GM12878 (cell line): ENCODE data around the gene ETV1. TPM values are rescaled to one million over a fixed set of nuclear protein-coding genes. Genes with fewer than 3 reads are reported as not detected.

Source experiments
- ATAC-seq: fragments of 200-7000 bp; cut with Tn5 transposase; 3 replicates; pipeline ENCODE4 v1.9.1; 2020; ENCODE audit warnings: mild to moderate bottlenecking, moderate library complexity
- BruUV-seq: library from RNA; stranded (reverse); fragments of 400-500 nt; replicated peaks from 2 replicates; lab custom pipeline; 2021; lab: Mats Ljungman, UMichigan
- CTCF ChIA-PET: fragments of 300-600 bp; sonication (Branson Sonifier 250); formaldehyde crosslinking; extraction: SDS; loops from one replicate; lab custom pipeline; 2021; ENCODE audit warnings: inconsistent platforms; lab: Yijun Ruan, JAX
- POLR2A ChIA-PET: fragments of 350-600 bp; formaldehyde crosslinking; extraction: SDS; loops from one replicate; lab custom pipeline; 2021; ENCODE audit warnings: inconsistent platforms; lab: Charles Lee
- RAD21 ChIA-PET: fragments of 300-600 bp; sonication (Branson Sonifier 250); formaldehyde crosslinking; loops from one replicate; lab custom pipeline; 2023; ENCODE audit warnings: antibody characterized with exemption; ENCODE audit not compliant: unreplicated experiment; lab: Charles Lee
- SMC1A ChIA-PET: fragments of 300-600 bp; sonication (Branson Sonifier 250); formaldehyde crosslinking; loops from one replicate; lab custom pipeline; 2023; ENCODE audit not compliant: unreplicated experiment, uncharacterized antibody; lab: Charles Lee
- DNase-seq: peaks from one replicate; pipeline ENCODE4 v3.0.0-alpha.2; 2011; ENCODE audit warnings: low read depth, low spot score
- FAIRE-seq: peaks from 3 replicates; lab custom pipeline; 2011; peaks lifted over from hg19 to GRCh38; lab: Jason Lieb, UNC
- H2AFZ ChIP-seq: 2 replicates; pipeline ENCODE4 v1.6.0; 2011; ENCODE audit warnings: low read depth, low read length, control low read depth; ENCODE audit not compliant: control insufficient read depth
- H3K27ac ChIP-seq: 2 replicates; pipeline ENCODE4 v1.5.1; 2011; ENCODE audit warnings: control low read depth; ENCODE audit not compliant: control insufficient read depth, insufficient read depth
- H3K27me3 ChIP-seq, 2 experiments: replicated peaks in 1 of 2; 2 replicates each; pipeline versions ENCODE4 v1.6.0 to v1.6.1; 2011; ENCODE audit warnings: low read length in 1 of 2; ENCODE audit not compliant: control insufficient read depth in 2 of 2, insufficient read depth in 2 of 2
- H3K36me3 ChIP-seq, 2 experiments: 2 replicates each; pipeline ENCODE4 v1.5.1; 2011; ENCODE audit warnings: low read length in 1 of 2; ENCODE audit not compliant: control insufficient read depth in 2 of 2, insufficient read depth in 2 of 2
- H3K4me1 ChIP-seq: 2 replicates; pipeline ENCODE4 v1.6.1; 2011; ENCODE audit warnings: mild to moderate bottlenecking, low read length, moderate library complexity, mixed read lengths; ENCODE audit not compliant: control insufficient read depth, insufficient read depth
- H3K4me2 ChIP-seq: 2 replicates; pipeline ENCODE4 v1.6.0; 2011; ENCODE audit warnings: control low read depth; ENCODE audit not compliant: control insufficient read depth, insufficient read depth
- H3K4me3 ChIP-seq: fragments of 200-600 bp; sonication (generic); 2 replicates; pipeline ENCODE4 v1.5.1; 2016
- H3K79me2 ChIP-seq: 2 replicates; pipeline ENCODE4 v1.6.0; 2011; ENCODE audit warnings: low read length; ENCODE audit not compliant: control insufficient read depth, insufficient read depth
- H3K9ac ChIP-seq: 2 replicates; pipeline ENCODE4 v1.8.0; 2011; ENCODE audit warnings: low read length, control low read depth, mixed read lengths; ENCODE audit not compliant: control insufficient read depth, insufficient read depth
- H3K9me3 ChIP-seq: replicated peaks from 3 replicates; pipeline ENCODE4 v1.5.1; 2011; ENCODE audit warnings: mild to moderate bottlenecking, low read length; ENCODE audit not compliant: control insufficient read depth, insufficient read depth
- H4K20me1 ChIP-seq: 2 replicates; pipeline ENCODE4 v1.6.0; 2011; ENCODE audit not compliant: control insufficient read depth, insufficient read depth
- CHD2 ChIP-seq: IDR thresholded peaks from 2 replicates; pipeline ENCODE4 v1.6.1; 2011; ENCODE audit warnings: low read depth, low read length, improper control_type of control experiment, borderline replicate concordance
- FOXM1 ChIP-seq: IDR thresholded peaks from 2 replicates; pipeline ENCODE4 v1.6.1; 2012; ENCODE audit warnings: low read depth, mild to moderate bottlenecking, inconsistent platforms, low read length, moderate library complexity
- HDGF ChIP-seq: fragments of 450-650 bp; IDR thresholded peaks from 2 replicates; pipeline ENCODE4 v1.6.1; 2016; ENCODE audit warnings: antibody characterized with exemption
- MXI1 ChIP-seq: fragments of 150-350 bp; IDR thresholded peaks from 2 replicates; pipeline ENCODE4 v1.6.1; 2011; ENCODE audit warnings: low read depth, mild to moderate bottlenecking, inconsistent platforms, low read length, improper control_type of control experiment
- SIX5 ChIP-seq: IDR thresholded peaks from 2 replicates; pipeline ENCODE4 v1.6.1; 2011; ENCODE audit warnings: mild to moderate bottlenecking, low read depth, low read length, moderate library complexity; ENCODE audit not compliant: severe bottlenecking
- SPI1 ChIP-seq: IDR thresholded peaks from 2 replicates; pipeline ENCODE4 v1.6.1; 2011; ENCODE audit warnings: low read depth, mild to moderate bottlenecking, low read length, moderate library complexity, borderline replicate concordance; ENCODE audit not compliant: insufficient read depth
- ZSCAN29 ChIP-seq: fragments of 450-650 bp; IDR thresholded peaks from 2 replicates; pipeline ENCODE4 v1.6.1; 2017; ENCODE audit warnings: mild to moderate bottlenecking, moderate library complexity
- ZZZ3 ChIP-seq: IDR thresholded peaks from 2 replicates; pipeline ENCODE4 v1.6.1; 2011; ENCODE audit warnings: low read depth; ENCODE audit not compliant: control insufficient read depth, insufficient read length
- in situ Hi-C: fragments of 300-500 bp; cut with MboI; formaldehyde crosslinking; loops from 9 replicates; pipeline ENCODE4 v1.14.3; 2018; ENCODE audit warnings: mixed read lengths
- intact Hi-C: fragments of 100-400 bp; cut with micrococcal nuclease; formaldehyde crosslinking; loops from one replicate; pipeline ENCODE4 v1.14.2; 2022; ENCODE audit not compliant: unreplicated experiment
- polyA plus RNA-seq, 11 experiments: library from polyadenylated mRNA; depleted of rRNA in 4 of 11; unstranded in 6 of 11; stranded (reverse) in 5 of 11; fragments of >200 nt; fragmentation: Nextera tagmentation in 4 of 11; fragmentation: Illumina TruSeq in 1 of 11; extraction: Ambion mirVana in 4 of 11; extraction: Trizol in 1 of 11; gene quantifications; 1 replicate in 1 of 11; 2 replicates in 10 of 11; pipeline versions ENCODE4 v1.2.1 to v1.2.3, GENCODE V29; 2011 to 2016; ENCODE audit warnings: inconsistent platforms in 2 of 11, missing spikeins in 2 of 11, low read depth in 1 of 11
- total RNA-seq, 4 experiments: library from RNA; depleted of rRNA in 3 of 4; stranded (reverse); fragments of >200 nt in 3 of 4; fragmentation: Illumina TruSeq in 1 of 4; extraction: Trizol in 1 of 4; gene quantifications; 2 replicates each; pipeline versions ENCODE4 v1.2.1 to v1.2.3, GENCODE V29; 2013 to 2021
- TF ChIP-seq, protein P1 (sequence below): IDR thresholded peaks from 2 replicates; pipeline ENCODE4 v1.6.1; 2012; ENCODE audit warnings: low read depth, low read length, improper control_type of control experiment

ETV1 gene
- total and polyA plus RNA-seq, 10 of the 15 experiments (the other 5 are each of a cell fraction or from before 2014, with no cell fraction given), result 0.03 to 9.3 (median 0.16) TPM; not detected in 4

DNA sequence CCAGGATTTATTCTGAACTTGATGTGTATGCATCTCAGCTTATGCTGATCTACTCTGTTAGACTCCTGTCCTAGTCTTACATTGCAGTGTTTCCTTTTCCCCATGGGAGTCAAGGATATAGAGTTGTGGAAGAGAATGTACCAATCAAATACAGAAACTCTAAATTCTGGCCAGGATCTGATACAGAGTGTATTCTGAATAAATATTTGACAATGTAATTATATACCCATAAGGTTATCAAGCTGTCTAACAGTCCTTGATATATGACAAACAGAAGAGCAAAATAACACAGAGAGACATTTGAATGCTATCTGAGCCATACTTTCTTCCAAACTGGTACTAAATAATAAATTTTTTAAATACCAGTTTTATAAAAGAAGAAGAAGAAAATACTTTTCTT is 116.8 kb downstream of the ETV1 start (continued):
- no peak for TF ChIP-seq ZZZ3
- TF ChIP-seq, protein P1, sequence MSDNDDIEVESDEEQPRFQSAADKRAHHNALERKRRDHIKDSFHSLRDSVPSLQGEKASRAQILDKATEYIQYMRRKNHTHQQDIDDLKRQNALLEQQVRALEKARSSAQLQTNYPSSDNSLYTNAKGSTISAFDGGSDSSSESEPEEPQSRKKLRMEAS, result no peak

DNA sequence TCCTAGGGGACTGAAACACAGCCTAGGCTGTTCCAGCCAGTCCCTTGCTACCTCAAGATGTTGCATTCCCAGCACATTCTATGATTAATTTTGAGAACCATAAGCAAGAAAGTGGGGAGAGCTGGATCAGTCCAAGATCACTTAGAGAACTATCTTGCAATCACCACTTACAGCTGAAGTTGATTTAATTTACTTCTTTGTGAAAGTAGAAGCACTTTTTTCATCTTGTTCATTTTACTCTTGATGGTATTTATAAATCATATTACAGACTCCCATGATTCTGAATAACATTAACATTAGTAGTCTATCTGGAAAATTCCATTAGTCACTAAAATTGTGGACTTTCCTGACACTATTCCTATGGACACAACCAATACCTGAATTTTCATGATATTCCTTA is 118.5 kb downstream of the ETV1 start:
- no TSS peak for BruUV-seq
- H3K79me2 ChIP-seq, result no peaks in the 10 kb centered on the region
- TF ChIP-seq FOXM1, result no peak
- TF ChIP-seq MXI1, result no peak
- TF ChIP-seq SIX5, result no peak
- TF ChIP-seq ZSCAN29, result no peak
- no peak for TF ChIP-seq CHD2
- no peak for TF ChIP-seq HDGF
- TF ChIP-seq SPI1, result no peak
- TF ChIP-seq, all 136 proteins: peak for 0
- POLR2A ChIA-PET, result no interaction called here
- Histone ChIP-seq H3K9me3 (no peaks in the 10 kb centered on the region), H3K27me3 (no peaks in the 10 kb centered on the region), H3K36me3 (no peaks in the 10 kb centered on the region), H4K20me1 (no peaks in the 10 kb centered on the region), H3K4me2 (no peak overlapping the region), H2AFZ (no peak overlapping the region), H3K27ac (no peak overlapping the region), H3K4me1 (no peaks in the 10 kb centered on the region), H3K9ac (no peak overlapping the region), H3K4me3 (no peak overlapping the region)
- no peak for ATAC-seq
- DNase-seq, result no peak
- FAIRE-seq, result no peak
- in situ Hi-C loops (no loop called here), intact Hi-C loops (no loop called here)
- RAD21 ChIA-PET, result interaction anchor here (0.6 to 0.7 kb wide), 2 partner anchors 132 to 590 kb away, joined by 3 read pairs; no protein-coding TSS in a partner anchor
- SMC1A ChIA-PET, result no interaction called here
- CTCF ChIA-PET, result no interaction called here
